Dedifferentiated amniotic fluid mesenchymal stem cell (primary cell): Measurements from ENCODE around the gene RBCK1.

Source experiments
- DNase-seq: peaks from one replicate; pipeline ENCODE4 v3.0.0-alpha.2; 2016; ENCODE audit errors: extremely low spot score

Gene RBCK1

GRCh38 chr20:418858-419365 lies 10.8 kb downstream of the RBCK1 start:
- DNase-seq: no peak

GRCh38 chr20:419556-420165 lies 11.6 kb downstream of the RBCK1 start:
- DNase-seq: no peak

GRCh38 chr20:420166-420620 lies 12.1 kb downstream of the RBCK1 start:
- DNase-seq: no peak

- DNase-seq: no peak
These were observed 12.8 kb downstream of the RBCK1 start for GRCh38 chr20:420721-421574.

GRCh38 chr20:421685-422250 lies 13.7 kb downstream of the RBCK1 start:
- no peak for DNase-seq

- DNase-seq: no peak
These were observed 18.5 kb downstream of the RBCK1 start for GRCh38 chr20:426566-426965.

- no peak for DNase-seq
These were observed 19.3 kb downstream of the RBCK1 start for GRCh38 chr20:427401-427800.

GRCh38 chr20:427849-428657 lies 20.0 kb downstream of the RBCK1 start:
- DNase-seq: no peak

GRCh38 chr20:428658-429200 lies 20.6 kb downstream of the RBCK1 start:
- DNase-seq: no peak

GRCh38 chr20:430091-430999 lies 22.2 kb downstream of the RBCK1 start:
- DNase-seq: no peak

- DNase-seq: peak; percentile 18
These were observed 23.2 kb downstream of the RBCK1 start for GRCh38 chr20:431012-431904.

GRCh38 chr20:432208-432607 lies 24.1 kb downstream of the RBCK1 start:
- no peak for DNase-seq

- DNase-seq: no peak
These were observed 24.7 kb downstream of the RBCK1 start for GRCh38 chr20:432677-433299.

- no peak for DNase-seq
These were observed 25.3 kb downstream of the RBCK1 start for GRCh38 chr20:433300-433975.

- DNase-seq: no peak
These were observed 26.1 kb downstream of the RBCK1 start for GRCh38 chr20:434221-434620.

- DNase-seq: no peak
These were observed 26.7 kb downstream of the RBCK1 start for GRCh38 chr20:434661-435419.

- DNase-seq: no peak
These were observed 27.5 kb downstream of the RBCK1 start for GRCh38 chr20:435558-435957.

GRCh38 chr20:436476-436875 lies 28.4 kb downstream of the RBCK1 start:
- DNase-seq: no peak
